GM19043 (cell line): ENCODE data around the gene RMRP.

Experiments used
- ATAC-seq: cut with Tn5 transposase; IDR thresholded peaks from one replicate; pipeline ENCODE4 v1.9.1; 2021; ENCODE audit warnings: low read depth; ENCODE audit not compliant: unreplicated experiment

The RMRP gene

GRCh38 chr9:35657546-35658136 lies at the start of gene RMRP:
RMRP (minus strand) TSS chr9:35658019.
- peak; percentile 85 for ATAC-seq

DNA sequence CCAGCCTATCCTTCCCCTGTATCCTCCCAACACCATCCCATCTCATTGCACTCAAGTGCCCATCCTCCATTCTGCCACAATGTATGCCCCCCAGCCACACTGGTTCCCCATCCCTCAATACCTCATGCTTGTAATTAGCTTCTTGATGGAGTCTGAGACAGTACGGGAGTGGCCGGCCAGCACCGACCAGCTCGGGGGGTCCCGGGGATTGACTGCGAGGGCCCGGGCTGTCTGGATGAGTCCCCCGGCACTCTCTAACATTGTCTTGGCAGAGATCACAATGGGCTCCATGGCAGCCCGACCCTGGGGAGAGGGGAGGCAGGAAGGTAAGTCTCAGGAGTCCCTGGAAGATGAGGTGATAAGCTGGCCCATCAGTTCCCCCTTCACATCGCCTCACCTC lies 49.1 kb upstream of the RMRP start:
- no peak for ATAC-seq

- ATAC-seq, result no peak
Observed at GRCh38 chr9:35705836-35706430, 48.1 kb upstream of the RMRP start.

- no peak for ATAC-seq
Observed at GRCh38 chr9:35705372-35705771, 47.6 kb upstream of the RMRP start.

- ATAC-seq, result no peak
Observed at GRCh38 chr9:35703906-35704672, 46.3 kb upstream of the RMRP start.

DNA sequence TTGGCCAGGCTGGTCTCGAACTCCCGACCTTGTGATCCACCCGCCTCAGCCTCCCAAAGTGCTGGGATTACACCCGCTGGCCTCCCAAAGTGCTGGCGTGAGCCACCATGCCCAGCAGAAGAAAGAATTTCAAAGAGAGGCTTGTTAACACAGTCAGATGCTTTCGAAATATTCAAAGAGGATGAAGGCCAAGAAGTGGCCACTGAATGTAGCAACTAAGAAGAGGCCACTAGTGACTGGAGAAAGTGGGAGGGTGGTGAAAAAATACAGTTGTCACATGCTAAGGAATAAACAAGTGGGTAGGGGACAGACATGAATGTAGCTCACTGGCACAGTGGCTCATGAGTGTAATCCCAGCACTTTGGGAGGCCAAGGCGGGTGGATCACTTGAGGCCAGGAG lies 44.9 kb upstream of the RMRP start:
- no peak for ATAC-seq

GRCh38 chr9:35700942-35701341 lies 43.1 kb upstream of the RMRP start:
- ATAC-seq, result no peak

GRCh38 chr9:35700031-35700430 lies 42.2 kb upstream of the RMRP start:
- ATAC-seq, result no peak

DNA sequence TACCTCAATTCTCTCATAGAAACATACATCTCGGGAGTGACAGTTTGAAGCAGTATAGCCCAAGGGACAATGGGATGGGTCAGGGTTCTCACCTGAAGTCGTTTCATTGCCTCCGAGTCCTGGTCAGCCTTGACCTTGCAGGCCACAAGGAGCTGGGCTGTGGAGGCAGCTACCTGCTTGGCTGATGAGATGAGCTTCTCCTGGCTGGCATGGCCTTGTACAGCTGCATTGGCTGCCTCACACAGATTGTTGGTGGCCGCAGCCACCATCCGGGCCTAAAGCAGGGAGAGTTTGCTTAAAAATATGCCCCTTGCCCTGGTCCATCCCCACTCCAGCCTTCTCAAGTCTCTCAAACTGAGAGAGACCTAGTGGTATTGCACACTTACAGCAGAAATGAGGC lies 40.4 kb upstream of the RMRP start:
- no peak for ATAC-seq

DNA sequence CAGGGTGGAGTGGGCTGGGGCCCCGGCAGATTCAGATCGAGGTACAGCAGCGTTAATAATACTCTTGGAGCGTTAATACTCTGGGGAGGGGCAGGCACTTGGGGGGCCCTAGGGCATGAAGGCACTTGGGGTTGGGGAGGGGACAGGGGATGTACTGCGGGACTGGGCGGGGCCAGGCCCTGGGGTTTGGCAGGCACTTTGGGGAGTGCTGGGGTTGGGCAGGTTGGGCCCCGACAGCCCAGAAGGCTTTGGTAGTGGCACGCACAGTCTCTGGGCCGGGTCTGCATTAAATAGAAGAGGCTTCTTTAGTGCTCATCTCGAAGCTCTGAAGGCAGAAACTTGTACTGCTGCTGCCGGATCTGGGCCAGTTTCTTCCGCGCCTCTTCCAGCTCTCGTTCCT lies 39.7 kb upstream of the RMRP start:
- no peak for ATAC-seq

GRCh38 chr9:35696520-35697215 lies 38.8 kb upstream of the RMRP start:
- ATAC-seq, result peak; percentile 71

- no peak for ATAC-seq
Observed at GRCh38 chr9:35695943-35696401, 38.2 kb upstream of the RMRP start.

DNA sequence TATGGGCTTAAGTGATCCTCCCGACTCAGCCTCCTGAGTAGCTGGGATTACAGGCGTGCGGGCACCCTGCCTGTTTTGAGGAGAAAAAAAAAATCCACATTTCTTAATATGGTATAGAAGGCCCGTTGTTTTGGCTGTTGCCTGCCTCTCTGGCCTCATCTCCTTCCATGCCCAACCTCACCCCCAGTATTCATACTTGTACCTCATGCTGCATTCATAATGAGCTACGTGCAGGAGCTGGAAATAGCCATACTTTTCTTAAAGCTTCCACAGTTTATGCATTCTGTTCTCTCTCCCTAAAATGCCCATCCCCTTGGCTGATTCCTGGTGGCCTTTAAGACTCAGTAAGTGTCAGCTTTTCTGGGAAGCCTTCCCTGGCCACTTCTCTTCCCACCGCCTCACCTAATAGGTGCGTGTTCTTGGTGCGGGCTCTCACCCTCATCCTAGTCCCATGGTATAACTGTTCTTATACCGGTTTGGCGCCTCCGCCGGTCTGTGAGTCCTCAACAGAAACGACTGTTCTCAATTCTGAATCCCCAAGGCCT lies 34.0 kb upstream of the RMRP start:
- no peak for ATAC-seq

GRCh38 chr9:35691334-35691650 lies 33.5 kb upstream of the RMRP start:
- ATAC-seq, result no peak

DNA sequence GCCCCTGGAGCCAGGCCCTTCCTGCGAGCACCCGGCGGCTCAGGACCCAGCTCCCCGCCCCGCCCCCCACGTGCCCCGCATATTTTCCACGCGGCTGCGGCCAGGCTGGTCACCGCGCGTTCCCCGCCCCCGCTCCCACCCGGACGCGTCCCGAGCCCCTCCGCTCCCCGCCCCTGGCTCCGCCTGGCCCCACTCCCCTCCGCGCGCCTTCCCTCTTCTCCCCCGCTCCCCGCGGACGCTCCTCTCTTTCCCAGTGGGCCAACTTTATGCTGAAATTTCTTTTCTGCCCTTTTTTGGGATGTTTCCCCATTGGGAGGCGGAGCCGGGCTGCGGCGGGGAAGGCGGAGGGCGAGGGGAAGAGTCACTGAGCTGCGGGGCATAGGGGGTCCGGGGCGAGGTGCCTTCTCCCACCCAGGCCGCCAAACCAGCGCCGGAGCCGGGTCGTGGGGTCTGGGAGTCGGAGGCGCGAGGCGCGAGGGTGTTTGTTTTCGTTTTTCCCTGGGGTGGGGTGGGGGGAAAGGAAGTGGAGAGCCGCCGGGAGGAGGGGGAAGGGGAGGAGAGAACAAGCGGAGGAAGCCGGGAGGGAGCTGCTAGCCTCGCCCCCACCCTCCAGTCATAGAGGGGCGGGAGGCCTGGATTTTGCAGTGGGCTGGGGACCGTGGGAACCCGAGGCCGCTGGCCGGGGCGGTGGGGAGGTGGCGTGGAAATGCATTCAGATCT lies 33.0 kb upstream of the RMRP start:
- ATAC-seq, result no peak

DNA sequence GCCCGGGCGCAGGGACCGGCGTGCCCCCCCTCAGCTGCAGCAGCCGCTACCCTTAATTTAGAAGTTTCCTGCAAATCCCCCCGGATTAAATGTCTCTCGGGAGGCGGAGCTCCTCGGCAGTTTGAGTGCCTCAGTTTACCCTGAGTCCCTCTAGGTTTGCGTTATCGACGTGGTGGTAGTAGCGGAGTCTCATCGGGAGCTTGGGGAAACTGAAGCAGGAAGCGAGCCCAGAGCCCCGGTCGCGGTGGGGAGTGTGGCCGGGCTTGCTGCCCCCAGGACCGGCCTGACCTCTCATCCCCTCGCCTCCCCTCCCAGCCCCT lies 32.4 kb upstream of the RMRP start:
- no peak for ATAC-seq

GRCh38 chr9:35689542-35690293 lies 31.9 kb upstream of the RMRP start, which contains the start of gene TPM2:
TPM2 (minus strand) TSS chr9:35689925; CDS start chr9:35689817, 108 bp downstream.
- no peak for ATAC-seq

- ATAC-seq, result no peak
Observed at GRCh38 chr9:35688558-35689541, 31.0 kb upstream of the RMRP start.
